HCT116 (cell line): ENCODE measurements around the gene SLC52A3.

Source experiments
- ATF3 ChIP-seq: IDR thresholded peaks from 2 replicates; pipeline ENCODE4 v1.6.1; 2012
- CTCF ChIP-seq, 3 experiments: fragments of 200-600 bp in 1 of 3; sonication (generic) in 1 of 3; IDR thresholded peaks in 2 of 3; conservative IDR thresholded peaks in 1 of 3; 2 replicates each; pipeline ENCODE4 v1.5.1; 2012 to 2017; ENCODE audit warnings: low read depth in 2 of 3, low read length in 2 of 3, antibody characterized with exemption in 1 of 3, borderline replicate concordance in 1 of 3, control low read depth in 1 of 3, mild to moderate bottlenecking in 1 of 3, mixed read lengths in 1 of 3, mixed run types in 1 of 3, moderate library complexity in 1 of 3; ENCODE audit not compliant: insufficient read depth in 1 of 3
- EGR1 ChIP-seq: IDR thresholded peaks from 2 replicates; pipeline ENCODE4 v1.6.1; 2012; ENCODE audit warnings: low read depth
- POLR2A ChIP-seq: IDR thresholded peaks from 2 replicates; pipeline ENCODE4 v1.7.0; 2011; ENCODE audit warnings: borderline replicate concordance; ENCODE audit not compliant: insufficient read depth, insufficient read length; ENCODE audit errors: extremely low read depth
- POLR2AphosphoS5 ChIP-seq: IDR thresholded peaks from 2 replicates; pipeline ENCODE4 v1.6.1; 2011; ENCODE audit warnings: mild to moderate bottlenecking, low read depth, low read length, moderate library complexity
- SRF ChIP-seq: IDR thresholded peaks from 2 replicates; pipeline ENCODE4 v1.6.1; 2012; ENCODE audit warnings: low read depth
- YY1 ChIP-seq: IDR thresholded peaks from 2 replicates; pipeline ENCODE4 v1.6.1; 2011; ENCODE audit warnings: low read length, low read depth, moderate library complexity, mild to moderate bottlenecking; ENCODE audit not compliant: insufficient replicate concordance; ENCODE audit errors: extremely low read depth

GRCh38 chr20:725491-725890 is 42.8 kb downstream of the SLC52A3 start:
- no peak for TF ChIP-seq POLR2A
- no peak for TF ChIP-seq CTCF (IDR thresholded peaks at IDR 0.05 in 2 of 3, conservative IDR thresholded peaks at IDR 0.05 in 1 of 3; ENCODE audit: borderline replicate concordance in 1 of 3, insufficient read depth in 1 of 3, low read depth in 2 of 3, low read length in 2 of 3)
- no peak for TF ChIP-seq POLR2AphosphoS5
- TF ChIP-seq SRF = no peak
- TF ChIP-seq ATF3 = no peak
- TF ChIP-seq YY1 = no peak
- TF ChIP-seq EGR1 = no peak
